Loucy (cell line): ENCODE results near the gene ELOVL6.

Experiments used
- CTCF ChIP-seq: fragments of 200-600 bp; sonication (generic); conservative IDR thresholded peaks from 2 replicates; pipeline ENCODE4 v1.5.1; 2014; ENCODE audit warnings: mild to moderate bottlenecking, antibody characterized with exemption, low read length
- EZH2phosphoT487 ChIP-seq: fragments of 200-600 bp; IDR thresholded peaks from 2 replicates; pipeline ENCODE4 v1.6.1; 2018; ENCODE audit warnings: antibody characterized with exemption, mild to moderate bottlenecking, moderate library complexity, borderline replicate concordance

- TF ChIP-seq CTCF (no peak), EZH2phosphoT487 (no peak)
Measured at GRCh38 chr4:110216129-110216528, 17.7 kb upstream of the ELOVL6 start.
